Smooth muscle cell (in vitro differentiated cells): ENCODE measurements around the gene RPS19BP1. TPM values are rescaled to one million over a fixed set of nuclear protein-coding genes. Genes with fewer than 3 reads are reported as not detected.

Source experiments
- DNase-seq: peaks from one replicate; lab custom pipeline; 2025; ENCODE audit not compliant: unreplicated experiment; lab: John Stamatoyannopoulos, UW
- H2AFZ ChIP-seq: fragments of 200-600 bp; sonication (generic); 2 replicates; pipeline ENCODE4 v1.6.0; 2016; ENCODE audit warnings: antibody characterized with exemption, low read depth, mild to moderate bottlenecking
- H3F3A ChIP-seq: fragments of 200-600 bp; sonication (generic); 2 replicates; pipeline ENCODE4 v1.6.0; 2017; ENCODE audit warnings: antibody characterized with exemption, low read depth
- H3K27ac ChIP-seq: fragments of 200-600 bp; sonication (generic); 2 replicates; pipeline ENCODE4 v1.5.1; 2016; ENCODE audit warnings: low read depth, mild to moderate bottlenecking
- H3K27me3 ChIP-seq: fragments of 200-600 bp; sonication (generic); 2 replicates; pipeline ENCODE4 v1.6.1; 2016; ENCODE audit warnings: low read depth, mild to moderate bottlenecking
- H3K36me3 ChIP-seq: fragments of 200-600 bp; sonication (generic); 2 replicates; pipeline ENCODE4 v1.5.1; 2016; ENCODE audit warnings: low read depth
- H3K4me1 ChIP-seq: fragments of 200-600 bp; sonication (generic); 2 replicates; pipeline ENCODE4 v1.5.1; 2016; ENCODE audit warnings: low read depth
- H3K4me2 ChIP-seq: fragments of 200-600 bp; sonication (generic); 2 replicates; pipeline ENCODE4 v1.6.0; 2016; ENCODE audit warnings: mild to moderate bottlenecking
- H3K4me3 ChIP-seq: fragments of 200-600 bp; sonication (generic); 2 replicates; pipeline ENCODE4 v1.5.1; 2016; ENCODE audit warnings: mild to moderate bottlenecking
- H3K79me2 ChIP-seq: fragments of 200-600 bp; sonication (generic); 2 replicates; pipeline ENCODE4 v1.6.0; 2016; ENCODE audit warnings: low read depth, mild to moderate bottlenecking
- H3K9ac ChIP-seq: fragments of 200-600 bp; sonication (generic); 2 replicates; pipeline ENCODE4 v1.6.0; 2016; ENCODE audit warnings: low read depth
- H3K9me3 ChIP-seq: fragments of 200-600 bp; sonication (generic); replicated peaks from 2 replicates; pipeline ENCODE4 v1.5.1; 2016; ENCODE audit warnings: low read depth
- H4K20me1 ChIP-seq: fragments of 200-600 bp; sonication (generic); 2 replicates; pipeline ENCODE4 v1.6.0; 2016; ENCODE audit warnings: low read depth
- CTCF ChIP-seq: fragments of 200-600 bp; sonication (generic); IDR thresholded peaks from 2 replicates; pipeline ENCODE4 v1.5.1; 2017; ENCODE audit warnings: borderline replicate concordance, mild to moderate bottlenecking, antibody characterized with exemption; ENCODE audit not compliant: insufficient read depth, poor library complexity, severe bottlenecking
- WGBS: methylation state at CpG from one replicate; pipeline ENCODE4 v1.1.7; 2016; ENCODE audit warnings: low lambda C conversion rate; 5-methylcytosine and 5-hydroxymethylcytosine counted together
- polyA plus RNA-seq: library from polyadenylated mRNA; unstranded; fragments of >200 nt; fragmentation: Nextera tagmentation; extraction: Ambion mirVana; gene quantifications from 2 replicates; pipeline ENCODE4 v1.2.1, GENCODE V29; 2016
- total RNA-seq: library from RNA; depleted of rRNA; stranded (reverse); fragments of >200 nt; gene quantifications from 2 replicates; pipeline ENCODE4 v1.2.3, GENCODE V29; 2014

The RPS19BP1 gene
- total and polyA plus RNA-seq, 2 experiments from 2014 or later: 71.6 to 97.1 TPM

- 94% methylated on average over 5 of the region's 5 CpGs for WGBS
- no peak for TF ChIP-seq CTCF
Observed at GRCh38 chr22:39481595-39481994, 51.0 kb downstream of the RPS19BP1 start.

GRCh38 chr22:39481054-39481453 is 51.5 kb downstream of the RPS19BP1 start:
- Histone ChIP-seq H3K9ac (no peak overlapping the region), H3K4me3 (no peak overlapping the region), H3F3A (no peaks in the 10 kb centered on the region), H3K36me3 (no peaks in the 10 kb centered on the region), H3K79me2 (peaks cover 19% of the 10 kb centered on the region), H3K4me2 (no peak overlapping the region), H2AFZ (no peak overlapping the region), H3K4me1 (no peaks in the 10 kb centered on the region), H4K20me1 (peaks cover 61% of the 10 kb centered on the region), H3K9me3 (no peaks in the 10 kb centered on the region), H3K27me3 (no peaks in the 10 kb centered on the region), H3K27ac (no peak overlapping the region)
- 95% methylated on average over 16 of the region's 16 CpGs for WGBS
- no peak for TF ChIP-seq CTCF
- DNase-seq: no peak

More at GRCh38 chr22:39481595-39481994, 51.0 kb downstream of the RPS19BP1 start:
- no peaks in the 10 kb centered on the region for H3K27me3 ChIP-seq
- H2AFZ ChIP-seq: no peak overlapping the region
- no peak overlapping the region for H3K9ac ChIP-seq
- DNase-seq: no peak
- H3K36me3 ChIP-seq: no peaks in the 10 kb centered on the region
- no peaks in the 10 kb centered on the region for H3K9me3 ChIP-seq
- H3K4me3 ChIP-seq: no peak overlapping the region
- no peaks in the 10 kb centered on the region for H3F3A ChIP-seq
- peaks cover 58% of the 10 kb centered on the region for H4K20me1 ChIP-seq
- no peak overlapping the region for H3K4me2 ChIP-seq
- peaks cover 19% of the 10 kb centered on the region for H3K79me2 ChIP-seq
- no peaks in the 10 kb centered on the region for H3K4me1 ChIP-seq
- H3K27ac ChIP-seq: no peak overlapping the region

GRCh38 chr22:39480557-39480956 is 52.0 kb downstream of the RPS19BP1 start:
- H3K36me3 ChIP-seq: no peaks in the 10 kb centered on the region
- H3K27me3 ChIP-seq: no peaks in the 10 kb centered on the region
- no peak overlapping the region for H3K4me2 ChIP-seq
- no peak for TF ChIP-seq CTCF
- peaks cover 66% of the 10 kb centered on the region for H4K20me1 ChIP-seq
- WGBS: 100% methylated on average over 1 of the region's 1 CpG
- H3K9ac ChIP-seq: no peak overlapping the region
- no peaks in the 10 kb centered on the region for H3K9me3 ChIP-seq
- no peak overlapping the region for H3K4me3 ChIP-seq
- H2AFZ ChIP-seq: no peak overlapping the region
- H3F3A ChIP-seq: no peaks in the 10 kb centered on the region
- no peak overlapping the region for H3K27ac ChIP-seq
- no peak for DNase-seq
- peaks cover 19% of the 10 kb centered on the region for H3K79me2 ChIP-seq
- no peaks in the 10 kb centered on the region for H3K4me1 ChIP-seq

- H4K20me1 ChIP-seq: peaks cover 77% of the 10 kb centered on the region
- peaks cover 9% of the 10 kb centered on the region for H3K4me1 ChIP-seq
- 91% methylated on average over 3 of the region's 3 CpGs for WGBS
- DNase-seq: no peak
- TF ChIP-seq CTCF: no peak
- H3K9ac ChIP-seq: no peak overlapping the region
- H3K9me3 ChIP-seq: no peaks in the 10 kb centered on the region
- no peak overlapping the region for H2AFZ ChIP-seq
- H3K4me3 ChIP-seq: no peak overlapping the region
- H3K79me2 ChIP-seq: peaks cover 19% of the 10 kb centered on the region
- H3K27me3 ChIP-seq: no peaks in the 10 kb centered on the region
- no peak overlapping the region for H3K27ac ChIP-seq
- H3K36me3 ChIP-seq: no peaks in the 10 kb centered on the region
- no peak overlapping the region for H3K4me2 ChIP-seq
- H3F3A ChIP-seq: peaks cover 7% of the 10 kb centered on the region
Observed at GRCh38 chr22:39479254-39479653, 53.3 kb downstream of the RPS19BP1 start.

Other genes starting within 250 kb of the RPS19BP1 start
- gene RPL3, start 213.1 kb downstream of the RPS19BP1 start, total RNA-seq: 1,022 and 1,136 TPM in 2 replicates
- gene RPL3, start 213.1 kb downstream of the RPS19BP1 start, polyA plus RNA-seq: 717 and 749 TPM in 2 replicates
- 12.0 and 26.7 TPM in 2 replicates for gene SYNGR1, start 182.8 kb downstream of the RPS19BP1 start, total RNA-seq
- 55.7 and 58.0 TPM in 2 replicates for gene SYNGR1, start 182.8 kb downstream of the RPS19BP1 start, polyA plus RNA-seq
- 12.9 and 14.8 TPM in 2 replicates for gene TAB1, start 133.0 kb downstream of the RPS19BP1 start, total RNA-seq
- gene TAB1, start 133.0 kb downstream of the RPS19BP1 start, polyA plus RNA-seq: 11.1 and 13.6 TPM in 2 replicates
- 7.8 and 9.4 TPM in 2 replicates for gene MGAT3, start 75.7 kb downstream of the RPS19BP1 start, total RNA-seq
- 3.9 and 4.4 TPM in 2 replicates for gene MGAT3, start 75.7 kb downstream of the RPS19BP1 start, polyA plus RNA-seq
- 11.1 and 17.8 TPM in 2 replicates for gene MIEF1, start 30.5 kb downstream of the RPS19BP1 start, total RNA-seq
- 11.3 and 14.5 TPM in 2 replicates for gene MIEF1, start 30.5 kb downstream of the RPS19BP1 start, polyA plus RNA-seq
- gene ATF4, start 12.2 kb downstream of the RPS19BP1 start, total RNA-seq: 421 and 443 TPM in 2 replicates
- 288 and 339 TPM in 2 replicates for gene ATF4, start 12.2 kb downstream of the RPS19BP1 start, polyA plus RNA-seq
- not detected in 2 replicates for gene CACNA1I, start 38.0 kb upstream of the RPS19BP1 start, total RNA-seq
- not detected in 2 replicates for gene CACNA1I, start 38.0 kb upstream of the RPS19BP1 start, polyA plus RNA-seq